Activated B cell treated with CpG ODN at 0.5 μM for 24 hours (primary cell): ENCODE measurements around the gene MACROD2. TPM values are rescaled to one million over a fixed set of nuclear protein-coding genes. Genes with fewer than 3 reads are reported as not detected.
A peak's percentile ranks its signal among the peaks of the same experiment; 100 is the strongest.

ENCODE experiments used
- ATAC-seq: fragments of 200-7000 bp; cut with Tn5 transposase; one replicate; pipeline ENCODE4 v1.10.0; 2021; ENCODE audit warnings: low read depth, mild to moderate bottlenecking, moderate library complexity
- CTCF ChIA-PET: fragments of 350-600 bp; sonication (Branson Sonifier 250); formaldehyde crosslinking; loops from one replicate; lab custom pipeline; 2021; ENCODE audit warnings: antibody characterized with exemption; lab: Charles Lee
- POLR2A ChIA-PET: fragments of 350-600 bp; sonication (Branson Sonifier 250); formaldehyde crosslinking; loops from one replicate; lab custom pipeline; 2021; ENCODE audit warnings: antibody characterized with exemption; lab: Charles Lee
- DNase-seq: peaks from one replicate; pipeline ENCODE4 v3.0.0; 2022
- H3K27ac Mint-ChIP-seq: one replicate; pipeline ENCODE4 v1.8.0; 2020; ENCODE audit warnings: mixed read lengths
- H3K27me3 Mint-ChIP-seq: one replicate; pipeline ENCODE4 v1.8.0; 2021; ENCODE audit warnings: mixed read lengths
- H3K36me3 Mint-ChIP-seq: one replicate; pipeline ENCODE4 v1.8.0; 2021; ENCODE audit warnings: low read depth, mixed read lengths
- H3K4me1 Mint-ChIP-seq: one replicate; pipeline ENCODE4 v1.8.0; 2021; ENCODE audit warnings: mixed read lengths
- H3K4me3 Mint-ChIP-seq: one replicate; pipeline ENCODE4 v1.8.0; 2020; ENCODE audit warnings: mild to moderate bottlenecking, mixed read lengths
- H3K9me3 Mint-ChIP-seq: one replicate; pipeline ENCODE4 v1.8.0; 2020; ENCODE audit warnings: mixed read lengths
- CTCF ChIP-seq: fragments of 200-600 bp; IDR thresholded peaks from one replicate; pipeline ENCODE4 v1.8.0; 2022; ENCODE audit warnings: antibody characterized with exemption, mild to moderate bottlenecking
- intact Hi-C: fragments of 100-400 bp; cut with micrococcal nuclease; formaldehyde crosslinking; loops from one replicate; pipeline ENCODE4 v1.15.1; 2024
- total RNA-seq: library from RNA; stranded (reverse); gene quantifications from 2 replicates; pipeline ENCODE4 v1.2.3, GENCODE V29; 2022

MACROD2 gene
- total RNA-seq, 1 donor from 2014 or later, result 55.1 TPM

DNA sequence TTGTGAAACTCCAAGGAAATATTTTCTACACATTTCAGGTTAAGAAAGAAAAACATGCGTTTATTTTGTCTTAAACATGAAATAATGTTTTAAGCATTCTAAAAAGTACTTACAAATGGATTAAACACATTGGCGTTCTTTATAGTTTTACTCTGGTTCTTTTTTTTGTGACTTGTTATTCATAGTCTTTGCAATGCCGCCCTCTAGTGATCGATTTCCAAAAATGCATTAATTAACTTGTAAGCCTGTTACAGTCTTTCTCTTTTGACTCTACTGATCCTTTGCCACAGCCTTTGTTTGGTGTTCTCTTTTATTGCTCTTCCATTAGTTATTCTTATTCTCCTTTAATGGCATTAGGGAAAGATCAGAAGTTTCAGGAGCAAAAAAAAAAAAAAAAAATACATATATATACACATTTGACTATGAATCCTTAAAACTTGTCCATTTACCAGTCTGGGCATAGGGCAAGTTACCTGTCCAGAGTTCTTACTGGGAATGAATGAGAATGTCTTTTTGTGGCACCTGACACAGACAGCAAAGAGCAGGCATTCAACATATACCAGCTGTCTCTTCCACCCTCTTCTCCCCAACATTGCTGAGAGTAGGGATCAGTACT lies 59.9 kb downstream of the MACROD2 start:
- DNase-seq (no peak), ATAC-seq (peak; percentile 31)
- H3K4me1 Mint-ChIP-seq, result no peaks in the 10 kb centered on the region
- H3K27me3 Mint-ChIP-seq, result peaks cover 2% of the 10 kb centered on the region
- CTCF ChIA-PET, result interaction anchor here (0.5 to 1.0 kb wide), 2 partner anchors 234 to 1599 kb away, joined by 3 to 4 read pairs; no protein-coding TSS in a partner anchor
- H3K27ac Mint-ChIP-seq, result no peak overlapping the region
- POLR2A ChIA-PET, result no interaction called here
- H3K4me3 Mint-ChIP-seq, result no peak overlapping the region
- peak; percentile 64 for TF ChIP-seq CTCF
- H3K36me3 Mint-ChIP-seq, result no peaks in the 10 kb centered on the region
- H3K9me3 Mint-ChIP-seq, result no peaks in the 10 kb centered on the region
- intact Hi-C loops, result loop anchor here (1.0 to 10.0 kb wide), 3 partner anchors 235 to 1080 kb away; no protein-coding TSS in a partner anchor

GRCh38 chr20:14062171-14062570 lies 66.9 kb downstream of the MACROD2 start:
- CTCF ChIA-PET, result no interaction called here
- no peaks in the 10 kb centered on the region for H3K4me1 Mint-ChIP-seq
- POLR2A ChIA-PET, result no interaction called here
- no peak for DNase-seq
- intact Hi-C loops, result no loop called here
- H3K27ac Mint-ChIP-seq, result no peak overlapping the region
- H3K9me3 Mint-ChIP-seq, result no peaks in the 10 kb centered on the region
- TF ChIP-seq CTCF, result no peak
- no peaks in the 10 kb centered on the region for H3K36me3 Mint-ChIP-seq
- no peaks in the 10 kb centered on the region for H3K27me3 Mint-ChIP-seq
- no peak overlapping the region for H3K4me3 Mint-ChIP-seq
- no peak for ATAC-seq

GRCh38 chr20:14062786-14063185 lies 67.5 kb downstream of the MACROD2 start:
- CTCF ChIA-PET, result no interaction called here
- Mint-ChIP-seq H3K4me1 (no peaks in the 10 kb centered on the region), H3K27ac (no peak overlapping the region), H3K9me3 (no peaks in the 10 kb centered on the region), H3K36me3 (no peaks in the 10 kb centered on the region), H3K27me3 (no peaks in the 10 kb centered on the region), H3K4me3 (no peak overlapping the region)
- no peak for ATAC-seq
- intact Hi-C loops, result no loop called here
- TF ChIP-seq CTCF, result no peak
- DNase-seq, result no peak
- POLR2A ChIA-PET, result no interaction called here

DNA sequence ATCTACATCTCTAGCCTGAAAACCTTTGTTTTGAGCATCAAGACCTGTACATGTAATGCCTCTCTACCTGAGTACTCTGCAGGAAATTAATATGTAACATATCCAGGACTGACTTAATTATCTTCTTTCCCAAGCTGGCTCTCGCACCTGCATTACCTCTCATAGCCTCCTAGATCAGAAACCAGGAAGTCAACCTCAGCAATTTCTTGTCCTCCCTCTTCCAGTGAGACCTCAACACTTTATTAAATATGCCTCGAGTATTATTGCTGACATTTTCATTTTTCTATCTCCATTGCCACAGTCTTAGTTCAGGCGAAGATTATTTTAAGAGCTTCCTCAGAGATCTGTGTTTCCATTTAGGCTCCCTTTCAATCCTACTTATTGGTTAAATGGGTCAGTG lies 69.0 kb downstream of the MACROD2 start:
- ChIA-PET CTCF (no interaction called here), POLR2A (no interaction called here)
- no peaks in the 10 kb centered on the region for H3K4me1 Mint-ChIP-seq
- H3K27ac Mint-ChIP-seq, result no peak overlapping the region
- H3K4me3 Mint-ChIP-seq, result no peak overlapping the region
- no peaks in the 10 kb centered on the region for H3K27me3 Mint-ChIP-seq
- DNase-seq (no peak), ATAC-seq (no peak)
- intact Hi-C loops, result no loop called here
- no peaks in the 10 kb centered on the region for H3K9me3 Mint-ChIP-seq
- no peaks in the 10 kb centered on the region for H3K36me3 Mint-ChIP-seq
- TF ChIP-seq CTCF, result no peak

- intact Hi-C loops, result no loop called here
- CTCF ChIA-PET, result no interaction called here
- Mint-ChIP-seq H3K36me3 (no peaks in the 10 kb centered on the region), H3K4me1 (no peaks in the 10 kb centered on the region), H3K4me3 (no peak overlapping the region), H3K9me3 (no peaks in the 10 kb centered on the region), H3K27ac (no peak overlapping the region), H3K27me3 (no peaks in the 10 kb centered on the region)
- DNase-seq, result no peak
- POLR2A ChIA-PET, result no interaction called here
- no peak for TF ChIP-seq CTCF
- no peak for ATAC-seq
Measured at GRCh38 chr20:14064921-14065320, 69.6 kb downstream of the MACROD2 start.
